GM12878 (cell line): ENCODE measurements around the gene KITLG. TPM values are rescaled to one million over a fixed set of nuclear protein-coding genes. Genes with fewer than 3 reads are reported as not detected.

ENCODE experiments used
- ATAC-seq: fragments of 200-7000 bp; cut with Tn5 transposase; 3 replicates; pipeline ENCODE4 v1.9.1; 2020; ENCODE audit warnings: mild to moderate bottlenecking, moderate library complexity
- BruUV-seq: library from RNA; stranded (reverse); fragments of 400-500 nt; replicated peaks from 2 replicates; lab custom pipeline; 2021; lab: Mats Ljungman, UMichigan
- CTCF ChIA-PET: fragments of 300-600 bp; sonication (Branson Sonifier 250); formaldehyde crosslinking; extraction: SDS; loops from one replicate; lab custom pipeline; 2021; ENCODE audit warnings: inconsistent platforms; lab: Yijun Ruan, JAX
- POLR2A ChIA-PET: fragments of 350-600 bp; formaldehyde crosslinking; extraction: SDS; loops from one replicate; lab custom pipeline; 2021; ENCODE audit warnings: inconsistent platforms; lab: Charles Lee
- RAD21 ChIA-PET: fragments of 300-600 bp; sonication (Branson Sonifier 250); formaldehyde crosslinking; loops from one replicate; lab custom pipeline; 2023; ENCODE audit warnings: antibody characterized with exemption; ENCODE audit not compliant: unreplicated experiment; lab: Charles Lee
- SMC1A ChIA-PET: fragments of 300-600 bp; sonication (Branson Sonifier 250); formaldehyde crosslinking; loops from one replicate; lab custom pipeline; 2023; ENCODE audit not compliant: unreplicated experiment, uncharacterized antibody; lab: Charles Lee
- DNase-seq: peaks from one replicate; pipeline ENCODE4 v3.0.0-alpha.2; 2011; ENCODE audit warnings: low read depth, low spot score
- FAIRE-seq: peaks from 3 replicates; lab custom pipeline; 2011; peaks lifted over from hg19 to GRCh38; lab: Jason Lieb, UNC
- H2AFZ ChIP-seq: 2 replicates; pipeline ENCODE4 v1.6.0; 2011; ENCODE audit warnings: low read depth, low read length, control low read depth; ENCODE audit not compliant: control insufficient read depth
- H3K27ac ChIP-seq: 2 replicates; pipeline ENCODE4 v1.5.1; 2011; ENCODE audit warnings: control low read depth; ENCODE audit not compliant: control insufficient read depth, insufficient read depth
- H3K27me3 ChIP-seq, 2 experiments: replicated peaks in 1 of 2; 2 replicates each; pipeline versions ENCODE4 v1.6.0 to v1.6.1; 2011; ENCODE audit warnings: low read length in 1 of 2; ENCODE audit not compliant: control insufficient read depth in 2 of 2, insufficient read depth in 2 of 2
- H3K36me3 ChIP-seq, 2 experiments: 2 replicates each; pipeline ENCODE4 v1.5.1; 2011; ENCODE audit warnings: low read length in 1 of 2; ENCODE audit not compliant: control insufficient read depth in 2 of 2, insufficient read depth in 2 of 2
- H3K4me1 ChIP-seq: 2 replicates; pipeline ENCODE4 v1.6.1; 2011; ENCODE audit warnings: mild to moderate bottlenecking, low read length, moderate library complexity, mixed read lengths; ENCODE audit not compliant: control insufficient read depth, insufficient read depth
- H3K4me2 ChIP-seq: 2 replicates; pipeline ENCODE4 v1.6.0; 2011; ENCODE audit warnings: control low read depth; ENCODE audit not compliant: control insufficient read depth, insufficient read depth
- H3K4me3 ChIP-seq: fragments of 200-600 bp; sonication (generic); 2 replicates; pipeline ENCODE4 v1.5.1; 2016
- H3K79me2 ChIP-seq: 2 replicates; pipeline ENCODE4 v1.6.0; 2011; ENCODE audit warnings: low read length; ENCODE audit not compliant: control insufficient read depth, insufficient read depth
- H3K9ac ChIP-seq: 2 replicates; pipeline ENCODE4 v1.8.0; 2011; ENCODE audit warnings: low read length, control low read depth, mixed read lengths; ENCODE audit not compliant: control insufficient read depth, insufficient read depth
- H3K9me3 ChIP-seq: replicated peaks from 3 replicates; pipeline ENCODE4 v1.5.1; 2011; ENCODE audit warnings: mild to moderate bottlenecking, low read length; ENCODE audit not compliant: control insufficient read depth, insufficient read depth
- H4K20me1 ChIP-seq: 2 replicates; pipeline ENCODE4 v1.6.0; 2011; ENCODE audit not compliant: control insufficient read depth, insufficient read depth
- BACH1 ChIP-seq: fragments of 450-650 bp; IDR thresholded peaks from 2 replicates; pipeline ENCODE4 v1.6.1; 2017; ENCODE audit warnings: mild to moderate bottlenecking, borderline replicate concordance
- EP300 ChIP-seq, 2 experiments: fragments of 150-350 bp in 1 of 2; IDR thresholded peaks; 2 replicates each; pipeline ENCODE4 v1.6.1; 2011 to 2012; ENCODE audit warnings: low read depth in 2 of 2, low read length in 2 of 2, borderline replicate concordance in 1 of 2, improper control_type of control experiment in 1 of 2, inconsistent platforms in 1 of 2; ENCODE audit not compliant: control insufficient read depth in 1 of 2
- HDGF ChIP-seq: fragments of 450-650 bp; IDR thresholded peaks from 2 replicates; pipeline ENCODE4 v1.6.1; 2016; ENCODE audit warnings: antibody characterized with exemption
- KLF5 ChIP-seq: fragments of 450-650 bp; IDR thresholded peaks from 2 replicates; pipeline ENCODE4 v1.6.1; 2014; ENCODE audit warnings: mild to moderate bottlenecking; ENCODE audit not compliant: partially characterized antibody
- MEF2A ChIP-seq: IDR thresholded peaks from 2 replicates; pipeline ENCODE4 v1.6.1; 2011; ENCODE audit warnings: low read depth, mild to moderate bottlenecking, low read length, moderate library complexity; ENCODE audit not compliant: insufficient read depth
- MXI1 ChIP-seq: fragments of 150-350 bp; IDR thresholded peaks from 2 replicates; pipeline ENCODE4 v1.6.1; 2011; ENCODE audit warnings: low read depth, mild to moderate bottlenecking, inconsistent platforms, low read length, improper control_type of control experiment
- MYC ChIP-seq: IDR thresholded peaks from 2 replicates; pipeline ENCODE4 v1.6.1; 2011; ENCODE audit warnings: mild to moderate bottlenecking, low read length, moderate library complexity, inconsistent platforms; ENCODE audit not compliant: insufficient read depth, insufficient replicate concordance, insufficient read length, severe bottlenecking
- NR2C1 ChIP-seq: fragments of 450-650 bp; IDR thresholded peaks from 2 replicates; pipeline ENCODE4 v1.6.1; 2017; ENCODE audit warnings: antibody characterized with exemption, mild to moderate bottlenecking, moderate library complexity
- NR2F1 ChIP-seq: fragments of 450-650 bp; conservative IDR thresholded peaks from 2 replicates; pipeline ENCODE4 v1.6.1; 2017; ENCODE audit warnings: mild to moderate bottlenecking
- RCOR1 ChIP-seq: conservative IDR thresholded peaks from 2 replicates; pipeline ENCODE4 v1.6.1; 2012; ENCODE audit warnings: low read depth, low read length, improper control_type of control experiment
- SMAD1 ChIP-seq: fragments of 450-650 bp; IDR thresholded peaks from 2 replicates; pipeline ENCODE4 v1.6.1; 2018; ENCODE audit warnings: mild to moderate bottlenecking, low read depth; ENCODE audit not compliant: partially characterized antibody
- SMARCA5 ChIP-seq: fragments of 450-650 bp; IDR thresholded peaks from 2 replicates; pipeline ENCODE4 v1.6.1; 2017; ENCODE audit warnings: mild to moderate bottlenecking
- SREBF1 ChIP-seq: IDR thresholded peaks from 2 replicates; pipeline ENCODE4 v1.6.1; 2012; ENCODE audit warnings: mild to moderate bottlenecking, low read length
- SUZ12 ChIP-seq: fragments of 200-600 bp; sonication (generic); IDR thresholded peaks from one replicate; pipeline ENCODE4 v1.6.1; 2018; ENCODE audit warnings: antibody characterized with exemption, mild to moderate bottlenecking; ENCODE audit not compliant: unreplicated experiment
- TCF12 ChIP-seq: IDR thresholded peaks from 2 replicates; pipeline ENCODE4 v1.6.1; 2011; ENCODE audit warnings: low read depth, mild to moderate bottlenecking, low read length
- ZNF217 ChIP-seq: fragments of 450-650 bp; IDR thresholded peaks from 2 replicates; pipeline ENCODE4 v1.6.1; 2017; ENCODE audit warnings: antibody characterized with exemption, mild to moderate bottlenecking
- ZNF384 ChIP-seq: IDR thresholded peaks from 2 replicates; pipeline ENCODE4 v1.6.1; 2012; ENCODE audit warnings: low read depth, mild to moderate bottlenecking, low read length, improper control_type of control experiment, borderline replicate concordance
- ZSCAN29 ChIP-seq: fragments of 450-650 bp; IDR thresholded peaks from 2 replicates; pipeline ENCODE4 v1.6.1; 2017; ENCODE audit warnings: mild to moderate bottlenecking, moderate library complexity
- WGBS: methylation state at CpG from one replicate; pipeline ENCODE4 v1.1.6; 2016; ENCODE audit warnings: low lambda C conversion rate; ENCODE audit not compliant: insufficient replicate concordance, insufficient coverage; ENCODE audit errors: missing lambda C conversion rate; 5-methylcytosine and 5-hydroxymethylcytosine counted together
- in situ Hi-C: fragments of 300-500 bp; cut with MboI; formaldehyde crosslinking; loops from 9 replicates; pipeline ENCODE4 v1.14.3; 2018; ENCODE audit warnings: mixed read lengths
- intact Hi-C: fragments of 100-400 bp; cut with micrococcal nuclease; formaldehyde crosslinking; loops from one replicate; pipeline ENCODE4 v1.14.2; 2022; ENCODE audit not compliant: unreplicated experiment
- polyA plus RNA-seq, 11 experiments: library from polyadenylated mRNA; depleted of rRNA in 4 of 11; unstranded in 6 of 11; stranded (reverse) in 5 of 11; fragments of >200 nt; fragmentation: Nextera tagmentation in 4 of 11; fragmentation: Illumina TruSeq in 1 of 11; extraction: Ambion mirVana in 4 of 11; extraction: Trizol in 1 of 11; gene quantifications; 1 replicate in 1 of 11; 2 replicates in 10 of 11; pipeline versions ENCODE4 v1.2.1 to v1.2.3, GENCODE V29; 2011 to 2016; ENCODE audit warnings: inconsistent platforms in 2 of 11, missing spikeins in 2 of 11, low read depth in 1 of 11
- total RNA-seq, 4 experiments: library from RNA; depleted of rRNA in 3 of 4; stranded (reverse); fragments of >200 nt in 3 of 4; fragmentation: Illumina TruSeq in 1 of 4; extraction: Trizol in 1 of 4; gene quantifications; 2 replicates each; pipeline versions ENCODE4 v1.2.1 to v1.2.3, GENCODE V29; 2013 to 2021
- TF ChIP-seq, protein P1 (sequence below): IDR thresholded peaks from 2 replicates; pipeline ENCODE4 v1.6.1; 2012; ENCODE audit warnings: low read depth, low read length, improper control_type of control experiment
- TF ChIP-seq, protein P2 (sequence below): IDR thresholded peaks from 2 replicates; pipeline ENCODE4 v1.6.1; 2012; ENCODE audit warnings: low read depth, low read length, improper control_type of control experiment
- TF ChIP-seq, protein P3 (sequence below): IDR thresholded peaks from 2 replicates; pipeline ENCODE4 v1.6.1; 2011; ENCODE audit warnings: low read depth, mild to moderate bottlenecking, low read length, moderate library complexity, borderline replicate concordance; ENCODE audit errors: extremely low read depth
- TF ChIP-seq, protein P4 (sequence below): fragments of 450-650 bp; IDR thresholded peaks from 2 replicates; pipeline ENCODE4 v1.6.1; 2016; ENCODE audit warnings: mild to moderate bottlenecking

Gene KITLG
- total and polyA plus RNA-seq, 10 of the 15 experiments (the other 5 are each of a cell fraction or from before 2014, with no cell fraction given) = 0.02 to 0.51 (median 0.09) TPM; not detected in 1

DNA sequence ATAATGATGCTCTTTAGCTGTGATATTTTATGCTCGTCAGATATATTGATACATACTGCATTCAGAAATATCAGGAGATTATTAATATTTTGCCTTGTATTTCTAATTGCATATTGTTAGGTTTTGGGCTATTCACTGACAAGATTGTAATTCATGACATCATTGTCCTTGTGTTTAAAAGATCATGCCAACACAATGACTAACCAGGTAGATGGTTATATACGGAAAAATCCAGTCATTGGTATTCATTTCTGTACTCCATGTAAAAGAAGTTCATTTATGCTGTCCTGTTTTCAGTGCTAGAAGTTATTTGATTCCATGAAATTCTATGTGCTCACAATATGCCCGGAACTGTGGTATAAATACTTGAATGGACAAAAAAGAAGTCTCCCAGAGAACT is 107.5 kb downstream of the KITLG start (continued):
- TF ChIP-seq, protein P1, sequence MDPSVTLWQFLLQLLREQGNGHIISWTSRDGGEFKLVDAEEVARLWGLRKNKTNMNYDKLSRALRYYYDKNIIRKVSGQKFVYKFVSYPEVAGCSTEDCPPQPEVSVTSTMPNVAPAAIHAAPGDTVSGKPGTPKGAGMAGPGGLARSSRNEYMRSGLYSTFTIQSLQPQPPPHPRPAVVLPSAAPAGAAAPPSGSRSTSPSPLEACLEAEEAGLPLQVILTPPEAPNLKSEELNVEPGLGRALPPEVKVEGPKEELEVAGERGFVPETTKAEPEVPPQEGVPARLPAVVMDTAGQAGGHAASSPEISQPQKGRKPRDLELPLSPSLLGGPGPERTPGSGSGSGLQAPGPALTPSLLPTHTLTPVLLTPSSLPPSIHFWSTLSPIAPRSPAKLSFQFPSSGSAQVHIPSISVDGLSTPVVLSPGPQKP = no peak
- TF ChIP-seq, protein P2, sequence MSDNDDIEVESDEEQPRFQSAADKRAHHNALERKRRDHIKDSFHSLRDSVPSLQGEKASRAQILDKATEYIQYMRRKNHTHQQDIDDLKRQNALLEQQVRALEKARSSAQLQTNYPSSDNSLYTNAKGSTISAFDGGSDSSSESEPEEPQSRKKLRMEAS = no peak
- TF ChIP-seq NR2C1 (no peak), MXI1 (no peak), SMARCA5 (no peak), TCF12 (no peak)

DNA sequence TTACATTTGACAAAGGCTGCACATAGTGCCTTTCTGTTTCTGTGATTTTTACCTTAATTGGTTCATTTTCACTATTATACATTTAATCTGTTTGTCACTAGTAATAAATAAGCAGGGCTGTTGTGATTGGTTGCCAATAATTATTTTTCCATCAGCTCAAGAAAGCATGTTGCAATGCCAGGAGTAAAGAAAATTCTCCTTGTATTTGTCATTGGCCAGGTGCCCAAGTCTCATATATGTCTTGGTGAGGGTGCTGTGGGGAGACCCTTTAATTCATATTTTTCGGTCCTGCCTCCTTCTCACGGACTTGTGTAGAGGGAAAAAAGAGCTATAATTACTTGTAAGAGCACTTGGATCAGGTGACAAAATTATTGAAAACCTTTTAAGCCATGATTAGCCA is 108.0 kb downstream of the KITLG start:
- no peak overlapping the region for H2AFZ ChIP-seq
- no peak overlapping the region for H3K27ac ChIP-seq
- ATAC-seq = no peak
- H3K4me3 ChIP-seq = no peak overlapping the region
- WGBS = 0% methylated on average over 2 of the region's 2 CpGs
- no peak for FAIRE-seq
- H3K27me3 ChIP-seq = no peaks in the 10 kb centered on the region
- H4K20me1 ChIP-seq = no peaks in the 10 kb centered on the region
- intact Hi-C loops = no loop called here
- ChIA-PET POLR2A (no interaction called here), CTCF (no interaction called here), SMC1A (interaction anchor here (0.5 to 0.8 kb wide), 2 partner anchors 421 to 522 kb away, joined by 3 read pairs; no protein-coding TSS in a partner anchor), RAD21 (no interaction called here)
- TF ChIP-seq, protein P3, sequence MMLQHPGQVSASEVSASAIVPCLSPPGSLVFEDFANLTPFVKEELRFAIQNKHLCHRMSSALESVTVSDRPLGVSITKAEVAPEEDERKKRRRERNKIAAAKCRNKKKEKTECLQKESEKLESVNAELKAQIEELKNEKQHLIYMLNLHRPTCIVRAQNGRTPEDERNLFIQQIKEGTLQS = no peak
- TF ChIP-seq ZNF217 (no peak), SREBF1 (no peak), EP300 (IDR thresholded peaks at IDR 0.05; ENCODE audit: borderline replicate concordance in 1 of 2, control insufficient read depth in 1 of 2, low read depth in 2 of 2, low read length in 2 of 2) (no peak), SUZ12 (no peak), HDGF (no peak), MEF2A (no peak), RCOR1 (no peak), BACH1 (no peak), ZNF384 (no peak), ZSCAN29 (no peak), MYC (no peak), SMAD1 (no peak), NR2F1 (no peak), KLF5 (no peak)
- TF ChIP-seq, protein P4, sequence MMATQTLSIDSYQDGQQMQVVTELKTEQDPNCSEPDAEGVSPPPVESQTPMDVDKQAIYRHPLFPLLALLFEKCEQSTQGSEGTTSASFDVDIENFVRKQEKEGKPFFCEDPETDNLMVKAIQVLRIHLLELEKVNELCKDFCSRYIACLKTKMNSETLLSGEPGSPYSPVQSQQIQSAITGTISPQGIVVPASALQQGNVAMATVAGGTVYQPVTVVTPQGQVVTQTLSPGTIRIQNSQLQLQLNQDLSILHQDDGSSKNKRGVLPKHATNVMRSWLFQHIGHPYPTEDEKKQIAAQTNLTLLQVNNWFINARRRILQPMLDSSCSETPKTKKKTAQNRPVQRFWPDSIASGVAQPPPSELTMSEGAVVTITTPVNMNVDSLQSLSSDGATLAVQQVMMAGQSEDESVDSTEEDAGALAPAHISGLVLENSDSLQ = no peak
- no peaks in the 10 kb centered on the region for H3K4me1 ChIP-seq
- H3K9me3 ChIP-seq = no peaks in the 10 kb centered on the region
- no TSS peak for BruUV-seq
- no peaks in the 10 kb centered on the region for H3K36me3 ChIP-seq
- no peaks in the 10 kb centered on the region for H3K79me2 ChIP-seq
- in situ Hi-C loops = no loop called here
- no peak overlapping the region for H3K9ac ChIP-seq
- H3K4me2 ChIP-seq = no peak overlapping the region
- DNase-seq = no peak
